NCI-H2029 treated with DMSO at 0.1 percent for 48 hours (cell line): ENCODE results near the gene PSMA6.
"Not testable (repeated sequence)": the region's sequence is repeated elsewhere in the genome, so short reads cannot be mapped to it uniquely, and the experiment has no call there.

Experiments
- DNase-seq: peaks from one replicate; lab custom pipeline; 2025; lab: John Stamatoyannopoulos, UW

The PSMA6 gene

DNA sequence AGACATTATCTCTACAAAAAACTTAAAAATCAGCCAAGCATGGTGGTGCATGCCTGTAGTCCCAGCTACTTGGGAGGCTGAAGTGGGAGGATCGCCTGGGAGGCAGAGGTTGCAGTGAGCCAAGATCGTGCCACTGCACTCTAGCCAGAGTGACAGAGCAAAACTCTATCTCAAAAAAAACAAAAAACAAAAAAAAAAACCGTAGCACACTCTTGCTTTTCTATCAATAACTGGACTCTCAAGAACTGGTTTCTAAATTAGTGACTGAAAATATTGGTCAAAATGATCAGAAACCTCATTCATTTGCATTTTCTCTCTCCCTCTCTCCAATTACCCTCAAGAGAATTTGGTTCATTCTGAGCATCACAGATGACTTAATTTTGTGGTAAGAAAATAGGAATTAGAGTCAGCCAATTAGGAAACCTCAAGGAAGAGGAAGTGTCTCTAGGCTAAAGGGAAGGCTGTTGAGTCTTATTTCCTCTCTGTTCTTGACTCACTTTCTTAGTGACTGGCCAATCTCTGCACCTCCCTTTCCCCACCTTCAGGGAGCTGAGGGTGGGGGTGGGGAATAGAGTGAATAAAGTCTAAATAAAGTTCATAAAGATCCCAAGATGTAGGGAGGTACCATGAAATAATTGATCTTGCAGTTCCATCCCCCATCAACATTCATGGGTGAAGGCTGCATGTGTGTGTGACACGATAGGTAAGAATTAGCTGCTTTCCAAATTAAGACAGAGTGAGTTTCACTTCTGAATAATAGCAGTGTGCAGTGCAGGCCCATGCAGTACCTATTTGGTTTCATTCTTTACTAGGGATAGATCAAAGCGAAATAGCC lies 6.8 kb upstream of the PSMA6 start:
- DNase-seq: no peak

DNA sequence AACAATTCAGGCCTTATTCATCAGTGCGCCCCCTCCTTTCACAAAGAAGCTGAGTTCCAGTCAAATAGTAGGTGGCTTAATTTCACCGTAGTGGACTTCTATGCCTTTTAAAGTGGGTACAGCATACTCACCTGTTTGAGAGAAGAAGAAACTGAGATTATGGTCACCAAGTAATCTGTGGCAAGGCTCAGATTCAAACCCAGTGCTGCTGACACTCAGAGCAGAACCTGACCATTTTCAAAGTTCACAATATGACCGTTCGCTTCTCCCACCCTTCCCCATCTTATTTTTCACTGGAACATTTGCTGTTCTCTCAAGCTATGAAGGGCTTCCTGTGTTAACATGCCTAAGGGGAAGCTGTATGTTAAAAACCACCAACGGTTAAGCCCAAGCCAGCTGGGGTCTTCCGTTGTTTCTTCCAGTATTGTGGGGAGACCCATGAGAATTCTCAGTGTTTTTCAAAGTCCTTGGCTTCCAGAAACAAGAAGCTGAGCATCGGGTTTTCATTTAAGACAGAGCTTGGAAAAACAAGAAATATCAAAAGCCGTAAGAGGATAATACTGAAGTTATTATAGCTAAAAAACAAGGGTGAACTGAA lies 6.1 kb upstream of the PSMA6 start:
- DNase-seq: no peak

DNA sequence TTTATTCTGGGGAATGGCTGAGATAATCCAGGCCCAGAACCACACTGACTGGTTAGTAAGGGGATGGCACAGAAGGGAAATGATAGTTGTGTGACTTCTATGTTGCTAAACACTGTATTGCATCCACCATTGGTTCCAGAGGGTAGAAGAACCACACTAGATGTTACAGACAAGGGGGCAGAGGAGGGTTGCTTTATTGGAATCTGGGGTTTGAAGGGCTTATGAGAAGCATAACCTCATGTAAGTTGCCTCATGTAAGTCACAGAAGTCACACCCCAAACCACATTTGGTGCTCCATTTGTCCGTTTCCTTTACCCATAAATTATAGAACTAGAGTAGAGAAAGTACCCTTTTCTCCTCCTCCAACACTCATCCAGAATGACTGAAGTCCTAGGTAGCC lies 5.5 kb upstream of the PSMA6 start:
- no peak for DNase-seq

DNA sequence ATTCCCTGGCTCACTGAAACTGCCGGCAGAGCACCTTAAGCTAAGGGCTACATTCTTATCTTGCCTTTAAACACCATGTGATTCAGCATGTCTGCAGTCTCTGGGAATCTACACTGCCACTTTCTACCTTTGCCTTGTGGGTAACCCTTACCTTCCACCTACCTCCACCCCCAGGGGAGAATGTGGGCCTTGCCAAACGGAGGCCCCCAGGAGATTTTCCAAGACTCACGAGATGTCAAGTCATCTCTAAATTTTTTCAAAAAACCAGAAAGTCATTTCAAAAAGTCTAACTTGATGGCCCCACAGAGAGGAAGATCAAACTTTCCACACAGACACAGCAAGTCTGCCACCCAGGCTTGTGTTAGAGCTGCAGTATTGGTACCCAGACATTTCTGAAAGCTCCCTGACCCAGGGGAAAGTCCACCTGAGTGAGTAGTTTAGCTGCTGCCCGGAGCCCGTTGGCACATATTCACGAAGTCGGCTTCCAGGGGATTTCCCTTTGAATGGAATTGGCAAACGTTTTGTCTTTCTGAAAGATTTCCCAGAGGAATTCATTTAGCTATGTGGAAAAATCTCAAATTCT lies 4.7 kb upstream of the PSMA6 start:
- no peak for DNase-seq

DNA sequence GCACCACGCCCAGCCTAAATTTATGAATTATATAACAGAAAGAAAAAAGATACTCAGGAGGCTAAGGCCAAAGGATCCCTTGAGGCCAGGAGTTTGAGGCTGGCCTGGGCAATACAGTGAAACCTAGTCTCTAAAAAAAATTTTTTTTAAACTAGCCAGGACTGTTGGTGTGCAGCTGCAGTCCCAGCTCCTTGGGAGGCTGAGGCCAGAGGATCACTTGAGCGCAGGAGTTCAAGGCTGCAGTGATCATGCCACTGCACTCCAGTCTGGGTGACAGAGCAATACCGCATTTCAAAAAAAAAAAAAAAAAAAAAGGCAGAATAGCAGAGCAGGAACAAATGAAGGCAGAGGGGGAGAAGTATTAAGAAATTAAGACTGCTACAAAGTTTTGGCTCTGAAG lies 2.6 kb upstream of the PSMA6 start:
- no peak for DNase-seq

DNA sequence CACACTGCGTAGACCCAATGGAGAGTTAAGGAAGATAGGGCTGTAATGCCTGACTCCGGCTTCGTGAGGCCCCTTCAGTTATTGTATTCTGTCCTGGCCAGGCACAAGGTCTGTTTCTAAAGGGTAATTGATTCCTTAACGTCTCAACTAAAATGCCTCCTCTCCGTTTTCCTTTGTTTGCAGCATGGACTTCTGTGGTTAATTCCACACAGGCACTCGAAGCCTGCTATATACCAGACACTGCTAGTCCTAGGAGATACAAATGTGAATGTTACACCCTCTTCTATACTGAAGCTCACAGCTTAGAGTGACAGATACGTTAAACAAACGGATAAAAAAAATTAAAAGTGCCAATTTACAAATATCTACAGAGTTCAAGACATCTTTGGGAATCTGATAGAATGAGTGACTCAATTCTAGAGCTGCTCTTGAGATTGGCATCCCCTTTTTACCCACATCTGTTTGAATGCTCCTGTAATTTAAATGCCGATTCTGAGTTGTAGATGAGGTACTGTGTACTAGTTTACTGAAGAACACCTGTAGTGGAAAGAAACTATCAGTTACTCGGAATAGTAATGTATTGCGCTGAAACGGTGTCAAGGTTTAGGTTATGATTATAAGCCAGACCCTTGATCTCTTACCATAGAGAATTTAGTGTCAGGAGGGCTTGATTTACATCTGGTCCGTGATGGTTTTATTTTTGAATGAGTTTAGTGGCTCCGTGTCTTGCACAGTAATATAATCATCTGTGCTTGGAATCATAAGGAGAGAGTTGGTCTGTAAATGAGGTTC lies 784 bp downstream of the PSMA6 start:
- DNase-seq: peak; percentile 98

DNA sequence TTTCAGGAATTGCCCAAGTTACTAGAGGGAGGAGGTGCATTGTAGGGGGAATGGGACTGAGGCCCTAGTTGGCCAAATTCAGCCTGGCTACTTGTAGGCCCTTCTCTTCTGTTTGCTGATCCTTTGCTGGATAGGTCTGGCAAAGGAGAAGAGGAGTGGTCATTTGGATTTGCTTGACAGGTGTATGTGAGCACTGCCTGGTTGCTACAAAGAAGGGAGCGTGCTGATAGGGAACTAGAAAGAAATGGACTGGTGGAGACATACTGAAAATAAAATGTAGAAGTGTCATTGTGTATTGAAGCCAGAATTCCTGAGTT lies 3.6 kb downstream of the PSMA6 start:
- DNase-seq: peak; percentile 100

DNA sequence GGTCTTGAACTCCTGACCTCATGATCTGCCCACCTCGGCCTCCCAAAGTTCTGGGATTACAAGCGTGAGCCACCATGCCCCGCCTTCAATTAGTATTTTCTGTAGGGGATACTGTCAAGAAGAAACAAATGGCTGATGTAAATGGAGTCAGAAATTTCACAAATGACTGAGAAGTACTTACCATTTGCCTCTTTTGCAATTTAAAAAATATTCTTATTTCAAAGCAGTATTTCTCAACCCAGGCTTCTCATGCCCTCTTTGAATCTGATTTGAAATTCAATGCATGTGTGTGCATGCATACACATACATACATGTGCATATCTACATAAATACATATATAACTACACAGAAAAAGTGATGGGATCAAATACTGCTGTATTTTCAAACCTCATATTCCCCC lies 4.4 kb downstream of the PSMA6 start:
- no peak for DNase-seq

DNA sequence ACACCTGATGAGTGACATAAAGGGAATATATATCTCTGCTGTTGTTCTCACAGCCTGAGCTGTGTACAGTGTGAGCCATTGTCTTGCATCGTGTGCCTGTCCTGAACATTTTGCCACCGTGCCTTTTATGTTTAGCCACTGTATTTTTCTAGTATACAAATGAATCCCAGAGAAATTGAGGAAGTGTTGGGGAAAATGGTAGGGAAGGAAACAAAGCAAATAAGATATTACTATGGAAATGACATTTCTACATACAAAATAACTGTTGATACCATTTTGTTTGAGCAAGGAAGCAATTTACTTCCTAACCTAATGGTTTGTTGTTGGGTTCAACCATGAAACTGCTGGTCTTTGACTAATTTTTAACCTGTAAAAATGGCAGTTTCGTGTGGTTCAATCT lies 5.5 kb downstream of the PSMA6 start:
- DNase-seq: peak; percentile 64

DNA sequence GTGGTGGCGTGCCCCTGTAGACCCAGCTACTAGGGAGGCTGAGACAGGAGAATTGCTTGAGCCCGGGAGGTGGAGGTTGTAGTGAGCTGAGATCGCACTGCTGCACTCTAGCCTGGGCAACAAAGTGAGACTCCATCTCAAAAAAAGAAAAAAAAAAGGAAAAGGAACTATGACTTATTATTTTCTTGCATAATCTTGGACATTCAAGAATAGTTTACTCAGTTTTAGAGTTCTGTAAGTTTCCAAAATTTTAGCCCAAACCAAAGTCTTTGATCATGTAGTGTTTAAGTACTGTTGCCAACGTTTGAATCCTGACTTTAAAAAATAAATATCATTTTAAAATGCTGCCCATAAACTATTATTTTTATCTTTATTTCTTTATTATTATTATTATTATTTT lies 6.2 kb downstream of the PSMA6 start:
- DNase-seq: no peak

DNA sequence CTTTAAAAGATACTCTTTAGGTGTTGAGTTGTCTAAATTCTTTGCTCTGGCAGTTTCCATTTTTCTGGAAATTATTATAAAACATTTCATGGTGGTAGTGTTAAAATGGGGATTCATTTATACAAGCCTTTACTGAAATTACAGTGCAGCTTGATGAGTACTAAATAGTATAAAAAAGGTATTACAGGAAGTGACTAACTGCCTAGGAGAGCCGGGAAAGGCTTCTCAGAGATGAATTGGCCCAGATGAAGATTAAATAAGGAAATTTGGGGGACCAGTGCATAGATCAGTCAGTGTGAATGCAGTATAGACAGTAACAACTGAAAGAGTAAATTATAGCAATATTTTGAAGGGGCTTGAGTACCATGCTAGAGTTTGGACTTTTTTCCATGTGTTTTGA lies 7.5 kb downstream of the PSMA6 start:
- DNase-seq: no peak

DNA sequence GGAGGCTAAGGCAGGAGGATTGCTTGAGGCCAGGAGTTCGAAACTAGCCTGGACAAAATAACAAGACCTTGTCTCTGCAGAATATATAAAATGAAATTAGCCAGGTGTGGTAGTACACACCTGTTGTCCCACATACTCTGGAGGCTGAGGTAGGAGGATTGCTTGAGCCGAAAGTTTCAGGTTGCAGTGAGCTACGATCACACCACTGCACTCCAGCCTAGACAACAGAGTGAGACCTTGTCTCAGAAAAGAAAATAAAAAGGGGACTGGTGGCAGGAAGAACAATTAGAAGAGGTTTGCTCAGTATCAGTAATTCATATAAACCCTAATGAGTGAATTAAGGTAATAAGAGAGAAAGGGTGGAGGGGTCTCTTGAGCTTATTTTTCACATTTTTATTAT lies 8.0 kb downstream of the PSMA6 start:
- no peak for DNase-seq

DNA sequence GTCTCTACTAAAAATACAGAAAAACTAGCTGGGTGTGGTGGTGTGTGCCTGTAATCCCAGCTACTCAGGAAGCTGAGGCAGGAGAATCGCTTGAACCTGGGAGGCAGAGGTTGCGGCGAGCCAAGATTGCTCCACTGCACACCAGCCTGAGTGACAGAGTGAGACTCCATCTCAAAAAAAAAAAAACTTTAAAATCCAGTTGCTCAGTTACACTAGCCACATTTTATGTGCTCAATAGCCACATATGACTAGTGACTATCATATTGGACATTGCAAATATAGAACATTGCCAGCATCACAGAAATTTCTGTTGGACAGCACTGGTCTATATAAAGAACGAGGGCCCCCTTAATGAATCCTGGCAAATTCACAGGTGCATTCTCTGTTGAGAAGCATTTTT lies 9.2 kb downstream of the PSMA6 start:
- DNase-seq: not testable (repeated sequence)

DNA sequence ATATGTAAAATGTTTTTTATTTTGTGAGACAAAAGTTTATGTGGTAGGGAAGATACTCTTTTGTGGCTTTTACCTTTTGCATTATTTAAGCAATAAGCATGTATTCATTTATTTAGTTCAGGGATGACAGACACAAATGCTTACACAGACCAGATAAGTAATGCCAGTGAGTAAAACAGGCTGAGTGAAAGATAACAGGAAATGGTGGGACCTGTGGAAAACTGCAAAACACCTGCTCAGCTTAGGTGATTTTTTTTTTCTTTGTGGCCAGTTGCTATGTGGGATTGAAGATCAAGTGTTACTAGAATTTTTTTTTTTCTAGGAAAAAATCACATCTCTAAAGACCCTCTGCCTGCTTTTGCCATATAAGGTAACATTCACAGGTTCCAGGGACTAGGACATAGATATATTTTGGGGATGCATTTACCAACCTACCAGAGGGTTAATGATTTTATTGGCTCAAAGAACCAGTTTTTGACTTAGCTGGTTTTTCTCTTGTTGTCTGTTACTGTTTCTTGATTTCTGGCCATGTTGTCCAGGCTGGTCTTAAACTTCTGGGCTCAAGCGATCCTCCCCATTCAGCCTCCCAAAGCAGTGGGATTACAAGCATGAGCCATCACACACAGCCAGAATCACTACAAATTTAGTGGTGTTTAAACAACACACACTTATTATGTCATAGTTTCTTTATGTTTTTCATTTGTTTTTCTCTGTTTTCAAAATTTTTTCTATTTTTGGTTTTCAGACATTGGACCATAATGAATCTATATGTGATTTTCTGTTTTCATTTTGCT lies 9.8 kb downstream of the PSMA6 start:
- peak; percentile 90 for DNase-seq

DNA sequence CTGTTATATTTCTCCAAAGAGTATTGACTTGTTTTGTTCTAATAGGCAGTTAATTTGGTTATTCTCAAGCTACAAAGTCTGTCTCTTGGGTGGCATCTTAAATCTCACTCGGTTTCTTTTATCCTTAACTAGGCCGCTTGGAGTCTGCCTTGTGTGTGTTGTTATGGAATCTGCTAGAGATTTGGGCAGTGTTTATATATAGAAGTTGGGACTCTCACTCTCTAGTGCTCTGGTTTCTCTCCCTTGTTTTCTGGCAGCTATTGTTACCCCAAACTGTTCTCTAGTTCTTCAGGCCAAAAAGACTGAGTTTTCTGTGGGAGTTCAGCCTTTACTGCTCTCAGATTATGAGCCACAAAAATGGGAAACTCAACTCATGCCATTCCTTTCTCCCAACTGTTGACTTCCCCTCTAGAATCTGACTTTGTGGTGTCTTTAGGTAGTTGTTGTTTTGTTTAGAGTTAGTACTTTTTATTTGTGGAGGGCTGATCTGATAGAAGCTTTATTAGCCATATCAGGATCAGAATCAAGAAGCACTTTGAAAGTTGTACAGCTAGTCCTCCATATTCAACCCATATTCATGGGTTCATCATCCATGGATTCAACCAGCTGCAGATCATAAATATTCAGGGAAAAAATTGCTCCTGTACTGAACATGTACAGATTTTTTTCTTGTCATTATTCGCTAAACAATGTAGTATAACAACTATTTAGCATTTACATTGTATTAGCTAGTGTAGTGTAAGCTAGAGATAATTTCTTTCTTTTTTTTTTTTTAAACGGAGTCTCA lies 11.2 kb downstream of the PSMA6 start:
- no peak for DNase-seq

DNA sequence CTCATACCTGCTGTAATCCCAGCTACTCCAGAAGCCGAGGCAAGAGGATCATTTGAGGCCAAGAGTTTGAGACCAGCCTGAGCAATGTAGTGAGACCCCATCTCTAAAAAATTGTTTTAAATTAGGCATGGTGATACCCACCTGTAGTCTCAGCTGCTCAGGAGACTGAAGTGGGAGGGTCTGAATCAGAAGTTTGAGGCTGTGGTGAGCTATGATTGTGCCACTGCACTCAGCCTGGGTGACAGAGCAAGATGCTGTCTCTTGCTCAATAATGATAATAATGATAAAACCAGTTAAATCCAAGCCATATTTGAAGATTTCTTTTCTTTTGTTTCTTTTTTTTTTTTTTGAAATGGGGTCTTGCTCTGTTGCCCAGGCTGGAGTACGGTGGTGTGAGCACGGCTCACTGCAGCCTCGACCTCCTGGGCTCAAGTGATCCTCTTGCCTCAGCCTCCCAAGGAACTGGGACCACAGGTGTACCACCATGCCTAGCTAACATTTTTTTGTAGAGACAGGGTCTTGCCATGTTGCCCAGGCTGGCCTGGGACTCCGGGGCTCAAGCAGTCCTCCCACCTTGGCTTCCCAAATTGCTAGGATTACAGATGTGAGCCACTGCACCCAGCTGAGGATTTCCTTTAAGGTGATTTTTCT lies 12.8 kb downstream of the PSMA6 start:
- DNase-seq: no peak

DNA sequence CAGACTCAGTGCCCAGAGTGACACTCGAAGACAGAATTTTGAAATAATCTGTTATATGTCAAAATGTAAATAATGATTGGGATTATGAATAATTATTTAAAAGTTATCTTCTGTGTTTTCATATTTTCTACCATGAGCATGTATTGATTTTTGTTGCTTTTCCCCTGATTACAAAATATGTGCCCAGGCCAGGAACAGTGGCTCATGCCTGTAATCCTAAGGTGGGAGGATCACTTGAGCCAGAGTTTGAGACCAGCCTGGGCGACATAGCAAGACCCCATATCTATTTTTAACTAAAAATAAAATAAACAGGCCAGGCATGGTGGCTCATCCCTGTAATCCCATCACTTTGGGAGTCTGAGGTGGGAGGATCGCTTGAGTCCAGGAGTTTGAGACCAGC lies 13.5 kb downstream of the PSMA6 start:
- DNase-seq: no peak

DNA sequence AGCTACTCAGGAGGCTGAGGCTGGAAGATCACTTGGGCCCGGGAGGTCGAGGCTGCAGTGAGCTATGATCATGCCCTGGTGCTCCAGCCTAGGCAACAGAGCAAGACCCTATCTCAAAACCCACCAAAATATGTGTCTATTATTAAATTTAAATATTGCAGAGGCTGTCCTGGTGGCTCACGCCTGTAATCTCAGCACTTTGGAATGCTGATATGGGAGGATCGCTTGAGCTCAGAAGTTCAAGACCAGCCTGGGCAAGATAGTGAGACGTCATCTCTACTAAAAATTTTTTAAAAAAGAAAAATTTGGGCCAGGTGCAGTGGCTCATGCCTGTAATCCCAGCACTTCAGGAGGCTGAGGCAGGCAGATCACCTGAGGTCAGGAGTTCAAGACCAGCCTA lies 13.9 kb downstream of the PSMA6 start:
- no peak for DNase-seq

DNA sequence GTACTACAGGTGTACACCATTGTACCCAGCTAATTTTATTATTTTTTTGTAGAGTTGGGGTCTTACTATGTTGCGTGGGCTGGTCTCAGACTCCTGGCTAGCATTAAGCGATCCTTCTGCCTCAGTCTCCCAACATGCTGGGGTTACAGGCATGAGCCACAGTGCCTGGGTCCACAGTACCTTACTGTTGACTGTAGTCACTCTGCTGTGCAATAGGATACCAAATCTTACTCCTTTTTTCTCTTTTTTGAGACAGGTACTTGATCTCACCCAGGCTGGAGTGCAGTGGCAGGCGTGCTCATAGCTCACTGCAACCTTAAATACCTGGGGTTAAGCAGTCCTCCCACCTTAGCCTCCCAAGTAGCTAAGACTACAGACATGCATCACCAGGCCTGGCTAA lies 25.6 kb downstream of the PSMA6 start:
- DNase-seq: no peak

DNA sequence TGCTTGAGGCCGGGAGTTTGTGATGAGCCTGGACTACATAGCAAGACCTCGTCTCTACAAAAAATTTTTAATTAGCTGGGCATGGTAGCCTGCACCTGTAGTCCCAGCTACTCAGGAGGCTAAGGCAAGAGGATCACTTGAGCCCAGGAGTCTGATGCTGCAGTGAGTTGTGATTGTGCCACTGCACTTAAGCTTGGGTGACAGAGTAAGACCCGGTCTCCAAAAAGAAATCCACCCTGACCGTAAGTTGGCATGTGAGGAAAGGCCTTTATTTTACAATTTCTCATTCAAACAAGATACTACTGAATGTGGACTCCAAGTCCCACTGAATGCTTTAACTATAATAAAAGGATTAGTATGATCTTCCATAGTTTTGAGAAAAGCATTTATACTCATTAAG lies 27.3 kb downstream of the PSMA6 start:
- no peak for DNase-seq

DNA sequence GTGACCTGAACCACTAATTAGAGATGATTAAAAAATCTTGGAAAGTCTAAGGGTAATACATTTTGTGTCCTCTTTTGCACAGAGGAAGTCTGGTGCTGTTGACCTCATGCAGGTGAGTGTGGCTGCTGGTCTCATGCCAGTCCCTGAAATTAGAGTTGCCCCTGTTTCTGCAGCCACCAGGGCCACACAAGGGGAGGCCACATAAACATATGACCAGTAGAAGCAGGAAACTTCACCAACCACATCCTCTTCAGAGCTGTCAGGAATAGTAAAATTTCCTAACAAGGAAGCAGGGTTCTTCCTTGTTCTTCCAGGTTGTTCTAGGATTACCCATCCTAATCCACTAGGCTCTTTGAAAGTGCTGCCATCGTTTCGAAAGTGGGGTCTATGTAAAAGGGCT lies 28.3 kb downstream of the PSMA6 start:
- DNase-seq: peak; percentile 80
